NCI-H2227 treated with DMSO at 0.1 percent for 48 hours (cell line): ENCODE measurements around the gene FBXO15.

Experiments
- DNase-seq: peaks from one replicate; lab custom pipeline; 2025; lab: John Stamatoyannopoulos, UW

FBXO15 gene

GRCh38 chr18:74153377-74153776 lies 5.7 kb upstream of the FBXO15 start:
- no peak for DNase-seq

DNA sequence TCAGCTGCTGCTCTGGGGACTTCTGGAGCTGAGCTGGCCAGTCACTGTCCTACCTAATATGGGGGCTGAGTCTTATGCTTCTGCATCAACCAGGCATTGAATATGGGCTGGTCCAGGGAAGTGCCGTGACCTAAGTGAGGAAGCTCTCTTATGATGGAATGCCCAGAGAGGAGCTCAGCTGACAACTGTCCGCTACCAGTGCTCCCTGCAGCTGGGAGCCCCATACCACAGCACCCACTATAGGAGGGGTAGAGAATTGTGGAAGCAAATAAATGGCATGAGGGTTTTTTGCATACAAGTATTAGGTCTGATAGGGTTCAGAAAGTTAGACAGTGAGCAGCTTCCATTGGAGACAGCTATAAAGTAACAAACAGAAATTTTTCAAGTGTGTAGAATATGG lies 5.2 kb upstream of the FBXO15 start:
- no peak for DNase-seq

DNA sequence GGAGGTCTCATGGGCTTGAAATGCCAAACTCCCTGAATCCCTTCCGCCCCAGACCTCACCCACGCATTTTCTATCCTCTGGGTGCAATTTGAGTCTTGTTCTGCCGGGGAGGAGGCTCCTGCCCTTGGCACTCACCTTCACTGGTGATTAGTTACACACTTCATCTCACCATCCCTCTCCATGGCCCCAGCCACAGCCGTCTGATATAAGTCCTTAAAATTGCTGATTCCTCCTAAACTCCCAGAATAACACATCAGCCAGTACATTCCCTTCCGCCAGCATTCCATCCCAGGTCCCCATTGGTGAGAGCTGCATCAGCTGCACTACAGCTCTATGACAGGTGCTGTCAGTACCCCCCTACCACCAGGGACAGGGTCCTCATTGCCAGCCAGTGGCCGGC lies 4.6 kb upstream of the FBXO15 start:
- no peak for DNase-seq

- DNase-seq, result no peak
These were observed 2.2 kb upstream of the FBXO15 start for GRCh38 chr18:74149878-74150277.

- DNase-seq, result no peak
These were observed 973 bp upstream of the FBXO15 start for GRCh38 chr18:74148543-74149070.

GRCh38 chr18:74147491-74147778 lies 199 bp downstream of the FBXO15 start:
- DNase-seq, result no peak

- DNase-seq, result no peak
These were observed 878 bp downstream of the FBXO15 start for GRCh38 chr18:74146756-74147155.

DNA sequence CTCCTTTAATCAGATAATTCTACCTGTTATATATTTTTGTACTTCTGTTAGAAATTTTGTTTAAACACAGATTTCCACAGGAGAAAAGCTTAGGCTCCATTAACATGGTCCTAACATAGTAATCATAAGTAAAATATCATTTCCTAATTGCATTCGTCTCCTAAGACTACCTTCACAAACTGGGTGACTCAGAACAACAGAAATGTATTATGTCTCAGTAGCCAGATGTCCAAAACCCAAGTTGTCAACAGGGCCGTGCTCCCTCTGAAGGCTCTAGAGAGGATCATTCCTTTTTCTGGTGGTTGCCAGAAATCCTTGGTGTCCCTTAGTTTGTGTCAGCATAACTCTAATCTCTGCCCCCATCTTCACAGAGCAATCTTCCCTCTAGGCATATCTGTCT lies 5.4 kb downstream of the FBXO15 start:
- DNase-seq, result no peak

GRCh38 chr18:74141667-74142066 lies 6.0 kb downstream of the FBXO15 start:
- DNase-seq, result no peak

GRCh38 chr18:74140582-74140981 lies 7.1 kb downstream of the FBXO15 start:
- no peak for DNase-seq

- DNase-seq, result no peak
These were observed 7.7 kb downstream of the FBXO15 start for GRCh38 chr18:74139888-74140287.

GRCh38 chr18:74139411-74139810 lies 8.2 kb downstream of the FBXO15 start:
- DNase-seq, result no peak

GRCh38 chr18:74137920-74138538 lies 9.6 kb downstream of the FBXO15 start:
- no peak for DNase-seq

DNA sequence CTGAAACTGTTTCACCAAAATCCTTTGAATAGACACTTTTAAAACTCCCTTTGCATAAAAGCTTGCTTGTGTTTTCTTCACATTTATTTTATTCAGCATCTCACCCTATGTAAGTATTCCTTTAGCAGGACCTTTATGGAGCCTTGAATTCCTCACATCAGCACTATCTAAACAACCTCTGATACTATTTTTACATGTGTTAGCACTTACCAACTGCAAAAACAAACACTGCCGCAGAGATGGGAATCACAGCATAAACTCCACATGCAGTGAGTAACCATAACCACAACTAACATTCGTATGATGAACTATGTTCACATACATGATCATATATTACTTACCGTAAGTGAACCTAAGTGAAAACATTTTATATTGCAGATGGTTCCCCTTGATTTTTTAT lies 15.4 kb downstream of the FBXO15 start:
- no peak for DNase-seq

- DNase-seq, result no peak
These were observed 16.5 kb downstream of the FBXO15 start for GRCh38 chr18:74131124-74131523.

- no peak for DNase-seq
These were observed 19.5 kb downstream of the FBXO15 start for GRCh38 chr18:74128159-74128558.

GRCh38 chr18:74126684-74127655 lies 20.7 kb downstream of the FBXO15 start:
- no peak for DNase-seq

DNA sequence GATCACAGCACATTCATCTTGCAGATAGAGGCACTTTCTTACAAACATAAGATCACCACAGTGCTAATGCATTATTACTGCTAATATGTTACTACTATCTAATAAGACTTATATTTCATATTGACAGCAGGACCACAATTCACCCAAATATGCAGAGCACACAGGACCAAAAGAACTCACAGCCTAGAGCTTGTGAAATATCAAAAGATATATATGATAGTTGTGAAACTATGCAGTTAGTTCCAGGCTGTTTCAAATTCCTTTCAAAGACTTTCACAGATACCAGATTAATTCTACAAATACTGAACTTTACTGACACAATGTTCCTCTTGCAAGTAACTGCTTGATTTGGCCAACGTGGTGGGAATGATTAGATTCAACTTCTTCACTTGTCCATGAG lies 23.0 kb downstream of the FBXO15 start:
- DNase-seq, result no peak

DNA sequence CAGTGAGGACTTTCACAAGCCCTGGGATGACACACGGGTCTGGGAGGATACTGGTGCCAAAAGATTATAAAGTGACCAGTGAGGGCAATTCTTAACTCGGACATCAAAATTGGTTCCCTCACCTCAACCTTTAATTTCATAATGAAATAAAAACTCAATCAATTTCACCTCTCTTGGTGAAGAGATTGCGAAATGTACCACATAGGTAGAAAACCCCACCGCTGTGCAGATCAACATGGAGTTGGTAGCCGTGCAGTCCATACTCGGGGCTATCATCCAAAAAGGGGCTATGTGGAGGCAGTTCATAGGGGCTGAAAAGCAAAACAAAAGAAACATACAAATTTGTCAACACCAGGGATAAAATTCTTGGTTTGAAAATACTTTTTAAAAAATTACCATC lies 24.4 kb downstream of the FBXO15 start:
- DNase-seq, result no peak

DNA sequence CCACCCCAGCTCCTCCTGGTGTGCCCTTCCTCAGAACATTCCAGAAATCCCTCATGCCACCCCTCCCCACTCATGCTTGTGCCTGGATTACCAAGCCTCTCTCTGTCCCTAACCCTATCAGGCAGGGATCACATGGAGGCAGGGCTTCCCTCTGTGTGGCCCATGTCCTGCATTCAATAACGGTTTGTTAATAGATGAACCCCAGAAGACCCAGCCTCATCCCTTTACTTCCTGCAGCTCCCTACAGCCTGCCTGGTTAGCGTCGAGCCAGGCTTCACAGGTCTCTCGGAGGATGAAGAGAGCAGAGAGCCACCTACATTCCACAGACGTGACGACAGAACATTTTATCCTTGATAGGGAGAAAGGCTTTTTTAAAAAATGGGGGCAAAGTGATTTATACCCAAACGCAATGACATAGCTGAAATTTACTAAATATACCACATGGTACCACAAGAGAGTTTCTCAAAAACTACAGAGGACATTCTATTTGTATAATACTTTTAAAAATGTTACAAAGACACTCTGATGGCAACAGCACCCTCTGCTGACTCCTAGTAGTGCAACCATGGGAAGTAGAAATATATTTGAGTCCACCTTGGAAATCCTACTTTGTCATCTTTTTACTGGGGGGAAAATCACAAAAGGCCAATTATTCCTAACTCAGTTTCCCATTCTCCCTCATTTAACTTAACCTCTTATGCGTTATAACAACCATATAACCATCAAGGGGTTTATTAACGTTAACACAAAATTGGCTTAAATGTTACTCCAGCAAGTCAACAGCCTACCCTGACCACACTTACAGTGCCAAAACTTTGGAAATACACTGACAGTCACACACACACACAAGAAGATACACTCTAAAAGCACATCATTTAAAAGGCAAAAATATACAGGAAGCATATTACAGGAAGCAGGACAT lies 30.7 kb downstream of the FBXO15 start:
- no peak for DNase-seq

GRCh38 chr18:74115046-74115445 lies 32.6 kb downstream of the FBXO15 start:
- DNase-seq, result no peak

DNA sequence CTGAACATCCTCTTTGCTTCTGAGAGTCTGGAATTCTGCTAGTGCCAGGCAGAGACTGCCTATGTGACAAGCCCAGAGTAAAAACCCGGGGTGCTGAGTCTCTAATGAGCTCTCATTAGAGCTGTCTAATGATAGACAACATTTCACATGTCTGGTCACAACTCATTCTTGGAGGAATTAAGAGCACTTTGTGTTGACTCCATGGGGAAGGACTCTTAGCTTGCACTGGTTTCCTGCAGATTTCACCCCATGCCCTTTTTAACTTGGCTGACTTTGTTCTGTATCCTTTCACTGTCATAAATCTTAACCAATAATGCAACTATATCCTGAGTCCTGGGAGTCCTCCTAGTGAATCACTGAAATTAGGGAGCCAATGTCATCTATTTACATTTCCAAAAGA lies 33.5 kb downstream of the FBXO15 start:
- no peak for DNase-seq
